SK-N-SH (cell line): ENCODE data around the gene SRPRA. TPM values are rescaled to one million over a fixed set of nuclear protein-coding genes. Genes with fewer than 3 reads are reported as not detected.
A peak's percentile ranks its signal among the peaks of the same experiment; 100 is the strongest.

Experiments
- CTCF ChIA-PET: fragments of 300-600, 350-600 bp; formaldehyde crosslinking; extraction: SDS; loops from one replicate; lab custom pipeline; 2021; lab: Yijun Ruan, JAX
- POLR2A ChIA-PET: fragments of 350-600 bp; sonication (Branson Sonifier 250); formaldehyde crosslinking; extraction: SDS; loops from one replicate; lab custom pipeline; 2020; ENCODE audit warnings: antibody characterized with exemption, inconsistent platforms; lab: Yijun Ruan, JAX
- DNase-seq: peaks from one replicate; pipeline ENCODE4 v3.0.0; 2012
- H2AFZ ChIP-seq: fragments of 200-600 bp; sonication (generic); 2 replicates; pipeline ENCODE4 v1.8.1; 2016; ENCODE audit warnings: antibody characterized with exemption, mild to moderate bottlenecking, low read depth
- H3F3A ChIP-seq: fragments of 200-600 bp; sonication (generic); replicated peaks from 2 replicates; pipeline ENCODE3; 2016; ENCODE audit warnings: antibody characterized with exemption, mild to moderate bottlenecking; ENCODE audit not compliant: insufficient read depth
- H3K27ac ChIP-seq, 2 experiments: fragments of 200-500 bp in 1 of 2; fragments of 200-600 bp in 1 of 2; sonication (Bioruptor generic) in 1 of 2; sonication (generic), shearing (Covaris generic) in 1 of 2; 2 replicates each; pipeline versions ENCODE4 v1.5.1 to v1.6.1; 2014 to 2016; ENCODE audit warnings: low read depth in 2 of 2, inconsistent platforms in 1 of 2, low read length in 1 of 2, mild to moderate bottlenecking in 1 of 2, mixed read lengths in 1 of 2
- H3K27me3 ChIP-seq: fragments of 200-600 bp; sonication (generic), shearing (Covaris generic); 2 replicates; pipeline ENCODE4 v1.6.1; 2016; ENCODE audit warnings: mixed run types; ENCODE audit not compliant: insufficient read depth
- H3K36me3 ChIP-seq, 2 experiments: fragments of 200-500 bp in 1 of 2; fragments of 200-600 bp in 1 of 2; sonication (Bioruptor generic) in 1 of 2; sonication (generic) in 1 of 2; replicated peaks in 1 of 2; 2 replicates each; pipeline versions ENCODE3 to v1.5.1; 2014 to 2016; ENCODE audit warnings: low read length in 1 of 2, mild to moderate bottlenecking in 1 of 2; ENCODE audit not compliant: insufficient read depth in 2 of 2, control insufficient read depth in 1 of 2
- H3K4me1 ChIP-seq, 2 experiments: fragments of 200-500 bp in 1 of 2; fragments of 200-600 bp in 1 of 2; sonication (Bioruptor generic) in 1 of 2; sonication (generic), shearing (Covaris generic) in 1 of 2; 2 replicates each; pipeline versions ENCODE4 v1.5.1 to v1.6.1; 2014 to 2016; ENCODE audit warnings: low read depth in 1 of 2, low read length in 1 of 2, mixed run types in 1 of 2; ENCODE audit not compliant: insufficient read depth in 2 of 2, control insufficient read depth in 1 of 2
- H3K4me2 ChIP-seq: fragments of 200-600 bp; sonication (generic), shearing (Covaris generic); 2 replicates; pipeline ENCODE4 v1.6.1; 2017; ENCODE audit warnings: mixed run types
- H3K4me3 ChIP-seq, 2 experiments: fragments of 200-500 bp in 1 of 2; fragments of 200-600 bp in 1 of 2; sonication (Bioruptor generic) in 1 of 2; sonication (generic), shearing (Covaris generic) in 1 of 2; 2 replicates each; pipeline versions ENCODE4 v1.5.1 to v1.8.1; 2014 to 2016; ENCODE audit warnings: low read depth in 2 of 2, inconsistent platforms in 1 of 2, low read length in 1 of 2, mild to moderate bottlenecking in 1 of 2, mixed read lengths in 1 of 2, moderate library complexity in 1 of 2
- H3K79me2 ChIP-seq: fragments of 200-600 bp; sonication (generic); 2 replicates; pipeline ENCODE4 v1.8.1; 2017; ENCODE audit warnings: mild to moderate bottlenecking; ENCODE audit not compliant: insufficient read depth
- H3K9ac ChIP-seq: fragments of 200-600 bp; sonication (generic); 2 replicates; pipeline ENCODE4 v1.6.1; 2017; ENCODE audit warnings: mixed run types
- H3K9me2 ChIP-seq: fragments of 200-600 bp; sonication (generic); 2 replicates; pipeline ENCODE4 v1.6.1; 2017; ENCODE audit warnings: mixed run types
- H3K9me3 ChIP-seq: fragments of 200-600 bp; sonication (generic); 2 replicates; pipeline ENCODE4 v1.6.1; 2017; ENCODE audit warnings: mixed run types, mild to moderate bottlenecking, moderate library complexity
- H4K20me1 ChIP-seq: fragments of 200-600 bp; sonication (generic); 2 replicates; pipeline ENCODE4 v1.6.1; 2017; ENCODE audit warnings: mild to moderate bottlenecking, mixed run types; ENCODE audit not compliant: insufficient read depth
- EP300 ChIP-seq, 2 experiments: IDR thresholded peaks; 2 replicates each; pipeline versions ENCODE4 v1.4.0 to v1.6.1; 2012; ENCODE audit warnings: borderline replicate concordance in 1 of 2, low read depth in 1 of 2, low read length in 1 of 2
- FOSL2 ChIP-seq: IDR thresholded peaks from 2 replicates; pipeline ENCODE4 v1.4.0; 2012; ENCODE audit warnings: low read depth, mild to moderate bottlenecking, moderate library complexity, borderline replicate concordance
- FOXJ3 ChIP-seq: sonication (generic); formaldehyde crosslinking; IDR thresholded peaks from 2 replicates; pipeline ENCODE4 v1.5.1; 2020; ENCODE audit warnings: mild to moderate bottlenecking, missing genetic modification reagents
- GABPA ChIP-seq: IDR thresholded peaks from 2 replicates; pipeline ENCODE4 v1.4.0; 2012; ENCODE audit warnings: low read depth, mild to moderate bottlenecking
- JUND ChIP-seq: IDR thresholded peaks from 2 replicates; pipeline ENCODE4 v1.4.0; 2012
- MEF2A ChIP-seq: IDR thresholded peaks from 2 replicates; pipeline ENCODE4 v1.4.0; 2012; ENCODE audit warnings: low read depth, borderline replicate concordance
- MXI1 ChIP-seq: IDR thresholded peaks from 2 replicates; pipeline ENCODE4 v1.6.1; 2012; ENCODE audit warnings: mild to moderate bottlenecking, low read depth, low read length, improper control_type of control experiment
- NFIC ChIP-seq: IDR thresholded peaks from 2 replicates; pipeline ENCODE4 v1.4.0; 2012; ENCODE audit warnings: borderline replicate concordance
- NRF1 ChIP-seq: IDR thresholded peaks from 2 replicates; pipeline ENCODE4 v1.6.1; 2012; ENCODE audit warnings: low read depth, mild to moderate bottlenecking, low read length
- RAD21 ChIP-seq: IDR thresholded peaks from 2 replicates; pipeline ENCODE4 v1.6.1; 2012; ENCODE audit warnings: mild to moderate bottlenecking, low read length
- RFX5 ChIP-seq: IDR thresholded peaks from 2 replicates; pipeline ENCODE4 v1.6.1; 2012; ENCODE audit warnings: mild to moderate bottlenecking, improper control_type of control experiment, low read length
- SIN3A ChIP-seq: IDR thresholded peaks from 2 replicates; pipeline ENCODE4 v1.6.1; 2012; ENCODE audit warnings: low read depth, mild to moderate bottlenecking, low read length, moderate library complexity, borderline replicate concordance
- SMC3 ChIP-seq: IDR thresholded peaks from 2 replicates; pipeline ENCODE4 v1.6.1; 2012; ENCODE audit warnings: low read depth, low read length, improper control_type of control experiment
- TAF1 ChIP-seq: IDR thresholded peaks from 2 replicates; pipeline ENCODE4 v1.6.1; 2012; ENCODE audit warnings: low read depth, mild to moderate bottlenecking, low read length, moderate library complexity, borderline replicate concordance
- WGBS: methylation state at CpG from one replicate; pipeline ENCODE4 v1.1.6; 2017; ENCODE audit warnings: low lambda C conversion rate; 5-methylcytosine and 5-hydroxymethylcytosine counted together
- polyA plus RNA-seq, 3 experiments: library from polyadenylated mRNA; depleted of rRNA; stranded (reverse); fragments of >200 nt; gene quantifications; 2 replicates each; pipeline ENCODE4 v1.2.3, GENCODE V29; 2012
- TF ChIP-seq, protein P1 (sequence below): fragments of 150-350 bp; IDR thresholded peaks from 2 replicates; pipeline ENCODE4 v1.6.1; 2017; ENCODE audit warnings: antibody characterized with exemption, low read length, low read depth, borderline replicate concordance

Gene SRPRA
- polyA plus RNA-seq, 1 of the 3 experiments (the other 2 are of a cell fraction), result 129 TPM

GRCh38 chr11:126305699-126306098 lies 37.0 kb upstream of the SRPRA start:
- Histone ChIP-seq H4K20me1 (no peaks in the 10 kb centered on the region), H2AFZ (no peak overlapping the region; the same call in 1 of the 2 replicates), H3K4me1 (peaks cover under 1 to 11% of the 10 kb centered on the region in 2 experiments; a peak in 3 of 4 replicates), H3K4me2 (no peak overlapping the region), H3K27ac (no peak overlapping the region), H3F3A (peaks cover 26% of the 10 kb centered on the region), H3K4me3 (no peak overlapping the region; a peak in 1 of 4 replicates), H3K9me3 (no peaks in the 10 kb centered on the region), H3K27me3 (no peaks in the 10 kb centered on the region), H3K79me2 (peaks cover 38% of the 10 kb centered on the region), H3K36me3 (peaks cover 0 to 5% of the 10 kb centered on the region in 2 experiments), H3K9me2 (no peaks in the 10 kb centered on the region), H3K9ac (no peak overlapping the region)
- ChIA-PET CTCF (interaction anchor here (1.2 to 10.0 kb wide), 3 partner anchors 178 to 304 kb away, joined by 3 to 172 read pairs (median 3); no protein-coding TSS in a partner anchor), POLR2A (no interaction called here)
- TF ChIP-seq MEF2A (no peak), NRF1 (no peak), FOSL2 (no peak), FOXJ3 (CRISPR knock-in tag) (no peak), TAF1 (no peak), SIN3A (no peak), GABPA (no peak), SMC3 (no peak), NFIC (no peak), MXI1 (no peak), EP300 (IDR thresholded peaks at IDR 0.05; ENCODE audit: borderline replicate concordance in 1 of 2, low read depth in 1 of 2, low read length in 1 of 2) (no peak), JUND (no peak), RAD21 (no peak)
- no peak for DNase-seq
- WGBS, result 87% methylated on average over 4 of the region's 4 CpGs

DNA sequence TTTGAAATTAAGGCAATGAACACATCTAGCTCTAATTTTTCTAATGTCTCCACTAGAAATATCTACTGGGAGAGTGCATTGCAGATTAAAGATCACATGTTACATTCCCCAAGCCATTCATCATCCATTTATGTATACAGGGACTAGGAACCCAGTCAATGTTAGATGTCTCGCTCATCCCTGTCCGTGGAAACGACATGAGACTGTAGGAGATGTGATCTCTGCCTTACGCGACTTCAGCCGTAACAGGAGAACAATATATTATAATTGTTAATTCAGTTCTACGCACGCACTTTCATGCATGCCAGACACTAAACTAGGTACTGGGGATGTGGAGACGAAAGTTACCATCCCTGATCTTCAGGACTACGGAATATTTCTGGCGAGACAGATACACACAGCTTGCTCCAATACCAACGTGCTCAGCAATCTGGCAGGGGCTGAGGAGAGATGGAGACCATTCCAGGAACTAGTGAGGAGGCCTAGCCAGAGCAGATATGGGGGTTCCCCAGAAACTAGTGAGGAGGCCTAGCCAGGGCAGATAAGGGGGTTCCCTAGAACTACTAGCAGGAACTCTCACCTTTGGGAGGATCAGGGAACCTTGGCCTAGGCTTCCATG lies 35.9 kb upstream of the SRPRA start:
- H4K20me1 ChIP-seq, result no peaks in the 10 kb centered on the region
- H3K9ac ChIP-seq, result peak overlapping the region; percentile 97
- DNase-seq, result peak; percentile 32
- H3K79me2 ChIP-seq, result peaks cover 38% of the 10 kb centered on the region
- peaks cover 19% of the 10 kb centered on the region for H3F3A ChIP-seq
- H3K36me3 ChIP-seq, result peaks cover under 1 to 1% of the 10 kb centered on the region in 2 experiments
- peak overlapping the region; percentile 85 for H2AFZ ChIP-seq
- H3K27me3 ChIP-seq, result no peaks in the 10 kb centered on the region
- WGBS, result 36% methylated on average over 12 of the region's 12 CpGs
- H3K9me3 ChIP-seq, result no peaks in the 10 kb centered on the region
- no peaks in the 10 kb centered on the region for H3K9me2 ChIP-seq
- peak overlapping the region; percentile 63 to 72 for H3K4me3 ChIP-seq
- TF ChIP-seq, protein P1, sequence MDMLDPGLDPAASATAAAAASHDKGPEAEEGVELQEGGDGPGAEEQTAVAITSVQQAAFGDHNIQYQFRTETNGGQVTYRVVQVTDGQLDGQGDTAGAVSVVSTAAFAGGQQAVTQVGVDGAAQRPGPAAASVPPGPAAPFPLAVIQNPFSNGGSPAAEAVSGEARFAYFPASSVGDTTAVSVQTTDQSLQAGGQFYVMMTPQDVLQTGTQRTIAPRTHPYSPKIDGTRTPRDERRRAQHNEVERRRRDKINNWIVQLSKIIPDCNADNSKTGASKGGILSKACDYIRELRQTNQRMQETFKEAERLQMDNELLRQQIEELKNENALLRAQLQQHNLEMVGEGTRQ, result no peak
- TF ChIP-seq RFX5, result no peak
- peak overlapping the region; percentile 82 for H3K4me2 ChIP-seq
- peak overlapping the region; percentile 92 to 94 for H3K27ac ChIP-seq
- POLR2A ChIA-PET, result interaction anchor here (0.6 to 1.2 kb wide), 6 partner anchors 13 to 1710 kb away, joined by 3 to 7 read pairs (median 4); partner anchors contain the start of genes FOXRED1, SRPRA and TIRAP
- CTCF ChIA-PET, result interaction anchor here (1.2 to 10.0 kb wide), 2 partner anchors 179 to 305 kb away, joined by 3 to 172 read pairs; no protein-coding TSS in a partner anchor
- peaks cover 0 to 9% of the 10 kb centered on the region in 2 experiments; a peak in 2 of 4 replicates for H3K4me1 ChIP-seq
